UCSD-AML1 (cell line): Measurements from ENCODE around the gene AKR1C8.
"Not testable (repeated sequence)": the region's sequence is repeated elsewhere in the genome, so short reads cannot be mapped to it uniquely, and the experiment has no call there.

ENCODE experiments used
- DNase-seq: peaks from one replicate; lab custom pipeline; 2025; ENCODE audit not compliant: unreplicated experiment; lab: John Stamatoyannopoulos, UW

The AKR1C8 gene

DNA sequence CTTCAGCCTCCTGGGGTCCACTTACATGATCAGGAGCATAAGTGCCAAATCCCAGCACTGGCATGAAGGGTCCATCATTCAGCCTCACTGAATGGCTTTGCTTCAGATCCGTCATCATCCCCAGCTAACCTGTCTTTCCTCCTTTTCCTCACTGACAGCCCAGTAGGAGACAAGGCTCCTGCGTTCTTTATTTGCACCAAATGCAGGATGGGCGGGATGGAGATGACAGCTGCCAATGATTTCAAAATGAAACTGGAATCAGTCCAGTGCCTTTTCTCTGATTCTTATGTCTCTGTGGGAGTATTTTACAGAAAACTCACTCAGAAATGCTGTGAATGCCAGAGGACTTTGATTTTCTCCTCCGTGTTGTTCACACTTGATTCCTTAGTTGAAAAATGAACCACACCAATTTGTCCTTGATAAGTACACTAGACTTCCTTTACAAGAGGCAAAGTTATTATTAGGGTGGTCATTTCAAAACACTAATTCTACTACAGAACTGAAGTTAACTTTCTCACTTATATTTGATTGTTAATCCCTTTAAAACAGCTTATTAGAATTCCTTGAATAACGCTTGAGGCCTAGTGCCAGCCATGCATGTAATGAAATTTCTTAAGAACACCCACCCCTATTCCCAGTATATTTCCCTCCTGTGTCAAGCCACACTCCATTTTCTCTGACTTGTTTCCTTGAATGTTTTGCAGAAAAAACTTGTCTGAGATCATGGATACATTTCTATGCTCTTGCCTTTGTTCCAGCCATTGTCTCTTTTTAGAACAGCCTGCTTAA, at the start of gene AKR1C8:
TSS of gene AKR1C8 (minus strand) at position 164 of the 789 bp plus-strand sequence. CDS start at position 118, 46 bp downstream.
- no peak for DNase-seq

DNA sequence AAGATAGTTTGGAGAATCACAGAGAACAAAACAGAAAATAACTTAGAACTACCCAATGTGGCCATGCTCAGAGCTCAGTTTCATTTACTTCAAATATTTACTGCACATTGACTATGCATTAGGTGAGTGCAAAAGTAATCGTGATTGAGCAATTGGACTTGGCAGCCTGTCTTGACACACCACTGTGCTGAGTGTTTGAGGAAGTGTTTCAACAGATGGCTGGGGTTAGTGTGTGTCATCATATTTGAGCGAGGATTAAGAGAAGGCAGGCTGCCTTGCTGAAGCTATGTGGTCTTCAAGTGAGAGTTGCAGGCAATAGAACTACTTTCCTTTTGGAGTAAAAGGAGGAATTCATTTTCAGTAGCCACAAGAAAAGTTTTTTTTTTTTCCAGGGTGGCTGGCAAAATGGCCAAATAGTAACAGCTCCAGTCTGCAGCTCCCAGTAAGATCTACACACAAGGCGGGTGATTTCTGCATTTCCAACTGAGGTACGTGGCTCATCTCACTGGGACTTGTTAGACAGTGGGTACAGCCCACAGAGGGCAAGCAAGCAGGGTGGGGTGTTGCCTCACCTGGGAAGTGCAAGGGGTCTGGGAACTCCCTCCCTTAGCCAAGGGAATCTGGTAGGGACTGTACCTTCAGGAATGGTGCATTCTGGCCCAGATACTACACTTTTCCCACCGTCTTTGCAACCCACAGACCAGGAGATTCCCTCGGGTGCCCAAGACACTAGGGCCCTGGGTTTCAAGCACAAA, 49.3 kb upstream of the AKR1C8 start:
- no peak for DNase-seq

- DNase-seq, result no peak
Observed at GRCh38 chr10:5233324-5233723, 48.4 kb upstream of the AKR1C8 start.

DNA sequence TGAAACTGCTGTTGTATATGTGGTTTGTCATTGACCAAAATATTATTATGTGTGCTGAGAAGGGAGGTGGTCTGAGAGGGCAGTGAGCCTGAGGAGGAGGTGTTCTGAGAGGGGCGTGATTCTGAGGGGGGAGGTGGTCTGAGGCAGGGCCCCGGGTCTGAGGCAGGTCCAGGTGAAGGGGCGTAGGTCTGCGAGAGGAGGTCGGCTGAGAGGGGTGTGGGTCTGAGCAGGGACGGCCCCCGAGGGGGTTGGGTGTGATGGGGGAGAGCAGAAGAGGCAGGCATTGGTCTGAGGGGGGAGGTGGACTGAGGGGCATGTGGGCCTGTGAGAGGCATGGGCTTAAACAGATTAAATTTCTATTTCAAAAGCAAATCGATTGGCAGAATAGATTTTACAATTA, 44.1 kb upstream of the AKR1C8 start:
- DNase-seq, result no peak

DNA sequence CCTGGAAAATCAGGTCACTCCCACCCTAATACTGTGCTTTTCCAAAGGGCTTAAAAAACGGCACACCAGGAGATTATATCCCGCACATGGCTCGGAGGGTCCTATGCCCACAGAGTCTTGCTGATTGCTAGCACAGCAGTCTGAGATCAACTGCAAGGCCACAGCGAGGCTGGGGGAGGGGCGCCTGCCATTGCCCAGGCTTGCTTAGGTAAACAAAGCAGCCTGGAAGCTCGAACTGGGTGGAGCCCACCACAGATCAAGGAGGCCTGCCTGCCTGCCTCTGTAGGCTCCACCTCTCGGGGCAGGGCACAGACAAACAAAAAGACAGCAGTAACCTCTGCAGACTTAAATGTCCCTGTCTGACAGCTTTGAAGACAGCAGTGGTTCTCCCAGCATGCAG, 38.0 kb upstream of the AKR1C8 start:
- DNase-seq, result not testable (repeated sequence)

- no peak for DNase-seq
Observed at GRCh38 chr10:5219262-5219661, 34.3 kb upstream of the AKR1C8 start.

GRCh38 chr10:5216801-5217200, 31.9 kb upstream of the AKR1C8 start:
- DNase-seq, result no peak

GRCh38 chr10:5211696-5212536, 27.0 kb upstream of the AKR1C8 start:
- DNase-seq, result no peak

GRCh38 chr10:5210261-5210660, 25.3 kb upstream of the AKR1C8 start:
- not testable (repeated sequence) for DNase-seq

DNA sequence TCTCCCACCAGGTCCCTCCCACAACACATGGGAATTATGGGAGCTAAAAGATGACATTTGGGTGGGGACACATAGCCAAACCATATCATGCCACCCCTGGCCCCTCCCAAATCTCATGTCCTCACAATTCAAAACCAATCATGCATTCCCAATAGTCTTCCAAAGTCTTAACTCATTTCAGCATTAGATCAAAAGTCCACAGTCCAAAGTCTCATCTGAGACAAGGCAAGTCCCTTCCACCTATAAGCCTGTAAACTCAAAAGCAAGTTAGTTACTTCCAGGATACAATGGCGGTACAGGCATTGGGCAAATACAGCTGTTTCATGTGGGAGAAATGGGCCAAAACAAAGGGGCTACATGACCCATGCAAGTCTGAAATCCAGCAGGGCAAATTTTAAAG, 24.8 kb upstream of the AKR1C8 start:
- DNase-seq, result not testable (repeated sequence)

DNA sequence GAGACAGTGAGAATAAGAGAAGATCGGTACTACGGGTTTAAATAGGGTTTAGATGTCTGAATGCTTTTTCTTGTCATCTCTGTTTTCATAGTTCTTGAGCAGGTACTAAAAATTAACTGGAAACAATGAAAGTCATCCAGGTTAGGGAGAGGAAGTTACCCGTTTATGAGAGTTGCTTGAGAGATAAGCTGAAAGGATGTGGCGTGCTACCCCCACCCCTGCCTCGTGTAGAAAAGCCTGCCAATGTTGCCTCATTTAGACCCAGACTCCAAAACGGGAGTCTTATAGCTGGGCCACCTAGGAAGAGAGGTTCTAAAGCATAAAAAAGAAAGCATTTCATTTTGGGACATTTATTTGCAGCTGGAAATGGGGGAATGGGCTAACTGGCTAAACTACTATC, 21.8 kb upstream of the AKR1C8 start:
- DNase-seq, result no peak

DNA sequence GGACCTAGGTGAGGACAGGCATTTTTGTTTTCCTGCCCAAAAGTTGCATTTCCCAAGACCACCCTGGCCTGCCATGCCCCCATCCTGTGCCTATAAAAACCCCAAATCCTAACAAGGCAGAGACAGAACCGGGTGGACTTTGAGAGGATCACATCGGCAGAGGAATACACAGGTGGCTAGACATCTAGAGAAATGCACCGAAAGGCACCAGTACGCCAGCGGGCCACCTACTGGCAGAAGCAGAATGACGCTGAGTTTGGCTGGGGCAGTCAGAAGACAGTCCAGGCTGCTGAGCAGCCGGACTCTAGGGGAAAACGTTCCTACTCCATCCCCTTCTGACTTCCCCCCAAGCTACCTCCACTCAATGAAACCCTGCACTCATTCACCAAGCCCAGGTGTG, 14.4 kb upstream of the AKR1C8 start:
- DNase-seq, result no peak

- DNase-seq, result no peak
Observed at GRCh38 chr10:5198386-5198785, 13.4 kb upstream of the AKR1C8 start.

- no peak for DNase-seq
Observed at GRCh38 chr10:5196702-5197113, 11.8 kb upstream of the AKR1C8 start, which contains the start of gene AKR1C4. Gene AKR1C4 (plus strand): TSS chr10:5196837. CDS start chr10:5196868, 31 bp downstream.

DNA sequence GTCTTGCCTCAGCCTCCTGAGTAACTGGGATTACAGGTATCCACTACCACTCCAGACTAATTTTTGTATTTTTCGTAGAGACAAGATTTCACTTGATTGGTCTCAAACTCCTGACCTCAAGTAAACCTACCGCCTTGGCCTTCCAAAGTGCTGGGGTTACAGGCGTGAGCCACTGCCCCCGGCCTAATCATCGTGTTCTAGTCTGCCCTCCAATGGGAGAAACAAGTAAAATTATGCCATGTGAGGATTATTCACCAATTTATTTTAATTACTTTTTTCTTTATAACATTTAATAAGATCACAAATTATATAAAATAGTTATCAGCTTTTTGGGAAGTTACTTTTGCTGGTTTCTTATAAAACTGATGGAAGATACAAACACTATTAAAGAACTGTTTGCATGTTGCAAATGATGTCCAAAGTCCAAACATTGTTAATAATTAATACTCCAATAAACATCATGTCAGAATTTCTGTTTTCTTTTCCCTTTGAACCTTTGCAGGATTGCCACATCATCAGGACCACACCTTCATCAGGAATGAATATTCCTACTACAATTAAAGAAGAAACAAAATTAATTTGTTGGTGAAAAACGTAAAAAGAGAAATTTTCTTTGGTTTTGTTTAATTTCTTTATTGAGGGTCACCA, 10.9 kb upstream of the AKR1C8 start:
- no peak for DNase-seq

DNA sequence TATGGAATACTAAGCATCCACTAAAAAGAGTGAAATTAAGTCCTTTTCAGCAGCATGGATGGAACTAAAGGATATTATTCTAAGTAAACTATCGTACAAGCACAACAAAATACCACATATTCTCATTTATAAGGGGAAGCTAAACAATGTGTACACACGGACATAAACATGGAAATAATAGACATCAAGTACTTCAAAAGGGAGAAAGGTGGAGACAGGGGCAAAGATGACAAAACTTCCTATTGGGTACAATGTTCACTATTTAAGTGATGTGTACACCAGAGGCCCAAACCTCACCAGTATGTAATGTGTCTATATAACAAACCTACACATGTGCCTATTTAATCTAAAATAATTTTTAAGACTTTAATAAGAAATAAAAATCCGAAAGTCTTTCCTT, 9.5 kb upstream of the AKR1C8 start:
- no peak for DNase-seq

GRCh38 chr10:5188358-5188757, 3.4 kb upstream of the AKR1C8 start:
- no peak for DNase-seq

GRCh38 chr10:5187867-5188266, 2.9 kb upstream of the AKR1C8 start:
- DNase-seq, result no peak

- DNase-seq, result no peak
Observed at GRCh38 chr10:5183923-5184322, 1.0 kb downstream of the AKR1C8 start.

GRCh38 chr10:5180503-5180902, 4.4 kb downstream of the AKR1C8 start:
- DNase-seq, result not testable (repeated sequence)

DNA sequence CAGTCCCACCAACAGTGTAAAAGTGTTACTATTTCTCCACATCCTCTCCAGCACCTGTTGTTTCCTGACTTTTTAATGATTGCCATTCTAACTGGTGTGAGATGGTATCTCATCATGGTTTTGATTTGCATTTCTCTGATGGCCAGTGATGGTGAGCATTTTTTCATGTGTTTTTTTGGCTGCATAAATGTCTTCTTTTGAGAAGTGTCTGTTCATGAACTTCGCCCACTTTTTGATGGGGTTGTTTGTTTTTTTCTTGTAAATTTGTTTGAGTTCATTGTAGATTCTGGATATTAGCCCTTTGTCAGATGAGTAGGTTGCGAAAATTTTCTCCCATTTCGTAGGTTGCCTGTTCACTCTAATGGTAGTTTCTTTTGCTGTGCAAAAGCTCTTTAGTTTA, 9.4 kb downstream of the AKR1C8 start:
- not testable (repeated sequence) for DNase-seq
